Activated CD4-positive, CD25-positive, alpha-beta regulatory T cell (primary cell): ENCODE data around the gene MAST2.

Experiments
- DNase-seq, 4 experiments: peaks; one replicate each; lab custom pipeline; 2025; lab: John Stamatoyannopoulos, UW

MAST2 gene

GRCh38 chr1:45982359-45982758 is 178.9 kb downstream of the MAST2 start:
- DNase-seq: no peak

- no peak for DNase-seq
These were observed 180.6 kb downstream of the MAST2 start for GRCh38 chr1:45983967-45984366.

GRCh38 chr1:45987204-45987603 is 183.8 kb downstream of the MAST2 start:
- no peak for DNase-seq

GRCh38 chr1:45989249-45989648 is 185.8 kb downstream of the MAST2 start:
- no peak for DNase-seq

GRCh38 chr1:45994423-45994822 is 191.0 kb downstream of the MAST2 start:
- DNase-seq: no peak

GRCh38 chr1:45995298-45995697 is 191.9 kb downstream of the MAST2 start:
- no peak for DNase-seq

- no peak for DNase-seq
These were observed 194.7 kb downstream of the MAST2 start for GRCh38 chr1:45998020-45998617.

- DNase-seq: no peak
These were observed 196.1 kb downstream of the MAST2 start for GRCh38 chr1:45999507-45999906.

GRCh38 chr1:46001081-46001785 is 197.8 kb downstream of the MAST2 start:
- no peak for DNase-seq

- no peak for DNase-seq
These were observed 199.2 kb downstream of the MAST2 start for GRCh38 chr1:46002551-46003150.

GRCh38 chr1:46003315-46003714 is 199.9 kb downstream of the MAST2 start:
- no peak for DNase-seq

GRCh38 chr1:46004492-46004891 is 201.1 kb downstream of the MAST2 start:
- no peak for DNase-seq

- no peak for DNase-seq
These were observed 202.2 kb downstream of the MAST2 start for GRCh38 chr1:46005594-46005993.

GRCh38 chr1:46008585-46008984 is 205.2 kb downstream of the MAST2 start:
- no peak for DNase-seq

GRCh38 chr1:46010611-46011010 is 207.2 kb downstream of the MAST2 start:
- DNase-seq: no peak

GRCh38 chr1:46011121-46011695 is 207.8 kb downstream of the MAST2 start:
- DNase-seq: no peak

GRCh38 chr1:46012236-46012635 is 208.8 kb downstream of the MAST2 start:
- no peak for DNase-seq

- DNase-seq: no peak
These were observed 210.2 kb downstream of the MAST2 start for GRCh38 chr1:46013581-46013980.

- no peak for DNase-seq
These were observed 214.6 kb downstream of the MAST2 start for GRCh38 chr1:46017876-46018503.

GRCh38 chr1:46019348-46019747 is 215.9 kb downstream of the MAST2 start:
- DNase-seq: no peak

GRCh38 chr1:46020010-46020409 is 216.6 kb downstream of the MAST2 start:
- no peak for DNase-seq
